ENCODE data around the gene C2orf92. TPM values are rescaled to one million over a fixed set of nuclear protein-coding genes. Genes with fewer than 3 reads are reported as not detected.

The C2orf92 gene
- total RNA-seq, 1 donor from 2014 or later, result 14.4 TPM

GRCh38 chr2:97658691-97659157, 10.8 kb upstream of the C2orf92 start:
- no peak for TF ChIP-seq CTCF (IDR thresholded peaks at IDR 0.05)
- H3K4me3 ChIP-seq, result no peak overlapping the region
- H3K27me3 ChIP-seq, result no peaks in the 10 kb centered on the region
- no peaks in the 10 kb centered on the region for H3K9me3 ChIP-seq
- no peak for ATAC-seq
- no peak for DNase-seq
- intact Hi-C loops (cut with DNase I), result no loop called here
- H3K4me1 ChIP-seq, result peaks cover 16% of the 10 kb centered on the region
- H3K36me3 ChIP-seq, result peaks cover 29% of the 10 kb centered on the region
- H3K27ac ChIP-seq, result no peak overlapping the region

GRCh38 chr2:97659256-97660043, 10.1 kb upstream of the C2orf92 start:
- DNase-seq, result no peak
- TF ChIP-seq CTCF (IDR thresholded peaks at IDR 0.05), result no peak
- Histone ChIP-seq H3K4me3 (no peak overlapping the region), H3K9me3 (no peaks in the 10 kb centered on the region), H3K36me3 (peaks cover 29% of the 10 kb centered on the region), H3K4me1 (peaks cover 16% of the 10 kb centered on the region), H3K27me3 (no peaks in the 10 kb centered on the region), H3K27ac (no peak overlapping the region)
- intact Hi-C loops (cut with DNase I), result no loop called here
- no peak for ATAC-seq

GRCh38 chr2:97660044-97660774, 9.3 kb upstream of the C2orf92 start:
- H3K27ac ChIP-seq, result no peak overlapping the region
- intact Hi-C loops (cut with DNase I), result no loop called here

GRCh38 chr2:97660775-97661389, 8.6 kb upstream of the C2orf92 start:
- intact Hi-C loops (cut with DNase I), result no loop called here
- DNase-seq, result no peak
- no peak for ATAC-seq
- peaks cover 29% of the 10 kb centered on the region for H3K36me3 ChIP-seq
- H3K27ac ChIP-seq, result no peak overlapping the region
- TF ChIP-seq CTCF (IDR thresholded peaks at IDR 0.05), result no peak
- peaks cover 20% of the 10 kb centered on the region for H3K4me1 ChIP-seq
- no peaks in the 10 kb centered on the region for H3K27me3 ChIP-seq
- no peak overlapping the region for H3K4me3 ChIP-seq
- no peaks in the 10 kb centered on the region for H3K9me3 ChIP-seq

More at GRCh38 chr2:97660044-97660774, 9.3 kb upstream of the C2orf92 start:
- DNase-seq (no peak), ATAC-seq (no peak)
- Histone ChIP-seq H3K9me3 (no peaks in the 10 kb centered on the region), H3K27me3 (no peaks in the 10 kb centered on the region), H3K4me3 (no peak overlapping the region), H3K4me1 (peaks cover 20% of the 10 kb centered on the region), H3K36me3 (peaks cover 29% of the 10 kb centered on the region)
- no peak for TF ChIP-seq CTCF (IDR thresholded peaks at IDR 0.05)

- H3K4me1 ChIP-seq, result peaks cover 20% of the 10 kb centered on the region
- ATAC-seq (no peak), DNase-seq (no peak)
- H3K36me3 ChIP-seq, result peaks cover 23% of the 10 kb centered on the region
- no peak overlapping the region for H3K4me3 ChIP-seq
- H3K27me3 ChIP-seq, result no peaks in the 10 kb centered on the region
- no peaks in the 10 kb centered on the region for H3K9me3 ChIP-seq
- no peak for TF ChIP-seq CTCF (IDR thresholded peaks at IDR 0.05)
- intact Hi-C loops (cut with DNase I), result no loop called here
- no peak overlapping the region for H3K27ac ChIP-seq
These were observed 7.6 kb upstream of the C2orf92 start for GRCh38 chr2:97661927-97662326.

Measured in upper lobe of right lung (tissue), 1 donor.